Myocyte (in vitro differentiated cells): ENCODE results near the gene TAP1. TPM values are rescaled to one million over a fixed set of nuclear protein-coding genes. Genes with fewer than 3 reads are reported as not detected.
A peak's percentile ranks its signal among the peaks of the same experiment; 100 is the strongest.
"Not testable (repeated sequence)": the region's sequence is repeated elsewhere in the genome, so short reads cannot be mapped to it uniquely, and the experiment has no call there.

ENCODE experiments used
- DNase-seq: peaks from one replicate; pipeline ENCODE4 v3.0.0-alpha.2; 2012; ENCODE audit warnings: low read depth
- total RNA-seq: library from RNA; depleted of rRNA; stranded (reverse); fragments of >200 nt; gene quantifications from 2 replicates; pipeline ENCODE4 v1.2.3, GENCODE V29; 2014

The TAP1 gene
- total RNA-seq, 1 donor from 2014 or later: 54.7 TPM

DNA sequence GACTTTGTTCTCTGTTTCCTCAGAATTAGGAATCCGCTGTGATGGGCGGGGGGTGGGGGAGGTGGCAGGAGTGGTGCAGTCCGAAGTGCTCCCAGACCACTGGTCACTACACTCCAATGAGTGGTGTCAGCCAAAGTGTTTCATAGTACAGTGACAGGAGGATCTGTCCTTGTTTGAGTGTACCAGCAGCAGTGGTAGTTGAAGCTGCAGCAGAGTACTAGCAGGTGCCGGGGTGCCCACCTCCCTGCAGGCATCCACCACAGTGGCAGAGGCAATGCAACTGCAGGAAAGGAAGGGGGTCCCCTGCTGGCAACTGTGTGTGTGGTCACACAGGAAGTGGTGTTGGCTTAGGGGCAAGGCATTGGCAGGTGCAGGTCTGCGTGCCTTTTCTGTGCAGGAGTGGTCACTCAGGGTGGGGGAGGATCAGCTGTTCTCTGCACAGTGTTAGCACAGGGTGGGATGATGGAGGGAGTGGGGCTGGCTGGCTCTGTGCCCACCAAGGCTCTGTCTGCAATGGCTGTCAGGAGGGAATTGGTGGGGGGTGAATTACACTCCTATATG, 46.4 kb downstream of the TAP1 start:
- peak; percentile 46 for DNase-seq

DNA sequence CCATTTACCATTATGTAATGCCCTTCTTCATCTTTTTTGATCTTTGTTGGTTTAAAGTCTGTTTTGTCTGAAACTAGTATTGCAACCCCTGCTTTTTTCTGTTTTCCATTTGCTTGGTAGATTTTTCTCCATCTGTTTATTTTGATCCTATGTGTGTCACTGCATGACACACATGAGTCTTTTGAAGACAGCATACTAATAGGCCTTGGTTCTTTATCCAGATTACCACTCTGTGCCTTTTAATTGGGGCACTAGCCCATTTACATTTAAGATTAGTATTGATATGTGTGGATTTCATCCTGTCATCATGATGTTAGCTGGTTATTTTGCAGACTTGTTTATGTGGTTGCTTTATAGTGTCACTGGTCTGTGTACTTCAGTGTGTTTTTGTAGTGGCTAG, 48.1 kb downstream of the TAP1 start:
- DNase-seq: not testable (repeated sequence)

DNA sequence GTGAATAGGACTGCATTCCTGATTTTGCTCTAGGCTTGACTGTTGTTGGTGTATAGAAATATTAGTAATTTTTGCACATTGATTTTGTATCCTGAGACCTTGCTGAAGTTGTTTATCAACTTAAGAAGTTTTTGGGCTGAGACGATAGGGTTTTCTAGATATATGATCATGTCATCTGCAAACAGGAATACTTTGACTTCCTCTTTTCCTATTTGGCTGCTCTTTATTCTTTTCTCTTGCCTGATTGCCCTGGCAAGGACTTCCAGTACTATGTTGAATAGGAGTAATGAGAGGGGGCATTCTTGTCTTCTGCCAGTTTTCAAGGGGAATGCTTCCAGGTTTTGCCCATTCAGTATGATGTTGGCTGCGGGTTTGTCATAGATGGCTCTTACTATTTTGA, 50.1 kb downstream of the TAP1 start:
- no peak for DNase-seq

DNA sequence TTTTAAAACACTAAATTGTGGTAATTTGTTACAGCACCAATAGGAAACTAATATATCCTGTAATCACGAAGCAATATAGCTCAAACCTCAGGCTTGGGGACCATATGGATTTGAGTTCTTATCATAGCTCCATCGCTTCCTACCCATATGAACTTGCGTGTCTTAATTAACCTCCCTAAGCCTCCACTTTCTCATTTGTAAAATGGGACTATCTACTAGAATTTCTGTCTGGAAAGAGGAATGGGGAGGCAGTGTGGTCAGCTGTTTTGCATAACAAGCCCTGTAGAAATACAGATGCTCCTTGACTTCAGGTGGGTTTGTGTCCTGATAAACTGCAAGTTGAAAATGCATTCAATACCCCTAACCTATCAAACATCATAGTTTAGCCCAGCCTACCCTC, 53.8 kb downstream of the TAP1 start:
- DNase-seq: no peak

DNA sequence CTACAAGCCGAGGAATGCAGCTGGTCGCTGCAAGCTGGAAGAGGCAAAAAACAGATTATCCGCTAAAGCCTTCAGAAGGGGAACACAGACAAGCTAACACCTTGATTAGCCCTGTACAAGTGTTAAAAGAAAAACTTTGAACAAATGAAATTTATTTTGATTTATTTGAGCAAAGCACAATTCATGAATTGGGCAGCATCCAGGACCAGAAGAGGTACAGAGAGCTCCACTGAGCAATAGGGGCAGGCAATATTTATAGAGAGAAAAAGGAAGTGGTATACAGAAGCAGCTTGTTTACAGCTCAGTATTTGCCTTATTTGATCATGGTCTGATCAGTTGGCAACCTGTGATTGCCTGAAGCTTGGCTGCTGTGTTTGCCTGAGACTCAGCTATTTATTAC, 54.3 kb downstream of the TAP1 start:
- no peak for DNase-seq

DNA sequence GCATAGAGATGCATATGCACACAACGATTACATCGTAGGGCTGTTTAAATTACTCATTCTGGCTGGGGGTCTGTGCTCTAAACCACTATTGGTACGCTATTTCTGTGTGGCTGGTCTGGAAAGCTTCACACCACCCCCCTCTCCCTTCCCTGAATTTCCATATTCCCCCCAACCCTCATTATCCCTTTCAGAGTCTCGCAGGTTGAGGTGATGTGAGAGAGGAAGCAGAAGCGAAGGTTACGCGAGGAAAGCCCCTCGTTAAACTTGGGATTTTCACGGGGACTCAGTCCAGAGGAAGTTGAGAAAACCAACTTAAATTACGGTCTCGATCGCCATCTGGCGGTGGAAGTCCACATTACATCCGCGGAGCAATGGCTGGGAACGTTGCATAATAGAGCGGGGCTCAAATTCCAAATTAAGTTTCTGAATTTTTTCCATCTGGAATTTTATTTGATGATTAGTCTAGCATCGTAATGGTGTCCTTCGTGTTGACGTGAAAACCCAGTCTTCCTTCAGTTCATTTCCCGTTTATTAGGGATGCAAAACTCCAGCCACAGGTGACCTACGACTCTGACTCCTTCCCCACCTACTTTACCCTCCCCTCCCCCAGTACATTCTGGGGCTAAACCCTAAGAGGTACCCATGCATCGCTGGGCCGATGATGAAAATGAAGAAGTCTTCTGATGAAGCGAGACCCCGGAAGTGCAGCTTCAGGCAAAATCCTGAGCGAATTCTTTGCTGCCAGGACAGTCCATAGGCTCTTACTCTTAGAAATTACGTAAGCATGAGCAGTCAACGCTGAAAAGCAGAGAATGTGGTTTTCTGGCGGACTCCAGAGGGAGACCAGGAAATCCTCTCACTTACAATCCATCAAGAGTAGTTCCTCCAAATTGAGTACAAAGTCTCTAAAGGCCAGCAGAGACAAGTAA, 56.4 kb downstream of the TAP1 start:
- DNase-seq: peak; percentile 68

Other genes starting within 250 kb of the TAP1 start
- not detected in 2 replicates for gene HLA-DQA1, start 216.3 kb downstream of the TAP1 start, total RNA-seq
- not detected in 2 replicates for gene HLA-DQB1, start 187.0 kb downstream of the TAP1 start, total RNA-seq
- gene HLA-DQA2, start 112.3 kb downstream of the TAP1 start, total RNA-seq: not detected in 2 replicates
- gene HLA-DQB2, start 90.2 kb downstream of the TAP1 start, total RNA-seq: not detected in 2 replicates
- gene HLA-DOB, start 36.7 kb downstream of the TAP1 start, total RNA-seq: not detected in 2 replicates
- 3.8 and 4.1 TPM in 2 replicates for gene TAP2, start 15.0 kb downstream of the TAP1 start, total RNA-seq
- 30.7 and 36.0 TPM in 2 replicates for gene PSMB8, start 9.7 kb downstream of the TAP1 start, total RNA-seq
- 7.2 and 8.2 TPM in 2 replicates for gene PSMB9, start 488 bp upstream of the TAP1 start, total RNA-seq
- gene HLA-DMB, start 87.3 kb upstream of the TAP1 start, total RNA-seq: not detected in 2 replicates
- gene HLA-DMA, start 99.4 kb upstream of the TAP1 start, total RNA-seq: 2.1 and 4.3 TPM in 2 replicates
- gene BRD2, start 114.9 kb upstream of the TAP1 start, total RNA-seq: 108 and 112 TPM in 2 replicates
- gene HLA-DOA, start 155.9 kb upstream of the TAP1 start, total RNA-seq: not detected in 2 replicates
- 0.27 and 0.68 TPM in 2 replicates for gene HLA-DPA1, start 219.9 kb upstream of the TAP1 start, total RNA-seq
- gene HLA-DPB1, start 222.3 kb upstream of the TAP1 start, total RNA-seq: 0.19 TPM in 1 of 2 replicates, not detected in the other